ENCODE measurements around the gene KRT81.
"Not testable (repeated sequence)": the region's sequence is repeated elsewhere in the genome, so short reads cannot be mapped to it uniquely, and the experiment has no call there.

The KRT81 gene

GRCh38 chr12:52317468-52318052, 26.2 kb upstream of the KRT81 start:
- no peak for DNase-seq

GRCh38 chr12:52316701-52317100, 25.4 kb upstream of the KRT81 start:
- no peak for DNase-seq

GRCh38 chr12:52316290-52316689, 25.0 kb upstream of the KRT81 start:
- DNase-seq, result no peak

- DNase-seq, result not testable (repeated sequence)
Observed at GRCh38 chr12:52315721-52316120, 24.4 kb upstream of the KRT81 start.

- no peak for DNase-seq
Observed at GRCh38 chr12:52314511-52314910, 23.2 kb upstream of the KRT81 start.

- no peak for DNase-seq
Observed at GRCh38 chr12:52313926-52314325, 22.6 kb upstream of the KRT81 start.

GRCh38 chr12:52313461-52313860, 22.1 kb upstream of the KRT81 start:
- no peak for DNase-seq

GRCh38 chr12:52312086-52312485, 20.8 kb upstream of the KRT81 start:
- DNase-seq, result no peak

GRCh38 chr12:52311285-52311648, 19.9 kb upstream of the KRT81 start:
- no peak for DNase-seq

- peak; percentile 70 for DNase-seq
Observed at GRCh38 chr12:52310622-52311284, 19.4 kb upstream of the KRT81 start.

- DNase-seq, result no peak
Observed at GRCh38 chr12:52308806-52309425, 17.6 kb upstream of the KRT81 start.

- peak; percentile 39 for DNase-seq
Observed at GRCh38 chr12:52307836-52308805, 16.8 kb upstream of the KRT81 start.

- no peak for DNase-seq
Observed at GRCh38 chr12:52306731-52307130, 15.4 kb upstream of the KRT81 start.

GRCh38 chr12:52305921-52306705, 14.8 kb upstream of the KRT81 start:
- DNase-seq, result no peak

GRCh38 chr12:52304941-52305411, 13.6 kb upstream of the KRT81 start:
- DNase-seq, result not testable (repeated sequence)

- DNase-seq, result not testable (repeated sequence)
Observed at GRCh38 chr12:52302242-52302914, 11.0 kb upstream of the KRT81 start.

- not testable (repeated sequence) for DNase-seq
Observed at GRCh38 chr12:52301721-52302120, 10.4 kb upstream of the KRT81 start.

- DNase-seq, result no peak
Observed at GRCh38 chr12:52300796-52301691, 9.7 kb upstream of the KRT81 start.

GRCh38 chr12:52298677-52299190, 7.4 kb upstream of the KRT81 start:
- DNase-seq, result no peak

- DNase-seq, result no peak
Observed at GRCh38 chr12:52296572-52297215, 5.4 kb upstream of the KRT81 start.
